ENCODE measurements around the gene CEP135. TPM values are rescaled to one million over a fixed set of nuclear protein-coding genes. Genes with fewer than 3 reads are reported as not detected.

The CEP135 gene
- polyA plus RNA-seq, 1 donor (not counting 4 experiments of a cell fraction or from before 2014, with no cell fraction given): 5.4 TPM

DNA sequence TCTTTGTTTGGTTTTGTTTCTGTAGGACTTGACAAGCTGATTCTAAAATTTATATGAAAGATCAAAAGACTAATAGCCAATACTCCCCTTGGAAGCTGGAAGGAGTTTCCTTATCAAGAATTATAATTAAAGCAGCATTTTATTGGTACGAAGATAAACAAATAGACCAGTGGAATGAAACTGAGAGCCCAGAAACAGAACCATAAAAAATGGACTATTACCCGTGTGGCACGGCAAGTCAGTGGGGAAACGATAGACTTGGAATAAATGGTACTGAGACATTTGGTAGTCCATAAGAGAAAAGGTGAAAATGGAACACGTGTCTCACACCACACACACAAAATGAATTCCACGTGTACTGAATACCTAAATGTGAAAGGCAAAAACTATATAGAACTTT, 42.4 kb upstream of the CEP135 start:
- peaks cover 16% of the 10 kb centered on the region for H3K4me1 ChIP-seq (ENCODE audit: control insufficient read depth, extremely low read depth, insufficient read depth, low read length)
- H3K79me2 ChIP-seq (ENCODE audit: control insufficient read depth, insufficient read depth, low read length): no peaks in the 10 kb centered on the region
- H2AFZ ChIP-seq (ENCODE audit: control insufficient read depth, low read length): no peak overlapping the region
- dilution Hi-C loops (cut with MboI; ENCODE audit: extremely low pct_ligation_motif_present, low sequenced_read_pairs): no loop called here
- no peak overlapping the region for H3K4me2 ChIP-seq (ENCODE audit: control insufficient read depth, extremely low read depth, insufficient read depth, low read depth, low read length)
- H3K9me3 ChIP-seq (ENCODE audit: control insufficient read depth, low read depth, low read length): no peaks in the 10 kb centered on the region
- no peaks in the 10 kb centered on the region for H3K27me3 ChIP-seq (ENCODE audit: control insufficient read depth, extremely low read depth, insufficient read depth, low read length)
- DNase-seq (ENCODE audit: low read depth, low spot score): no peak
- peaks cover 0 to 1% of the 10 kb centered on the region in 2 experiments for H3K36me3 ChIP-seq (ENCODE audit: control insufficient read depth in 2 of 2, extremely low read depth in 1 of 2, insufficient read depth in 2 of 2, low read length in 2 of 2)
- peaks cover 5% of the 10 kb centered on the region for H3K9me1 ChIP-seq (ENCODE audit: control insufficient read depth, extremely low read depth, insufficient read depth, low read length)
- H3K27ac ChIP-seq (ENCODE audit: control insufficient read depth, insufficient read depth, low read length): peak overlapping the region; percentile 3
- no peak for FAIRE-seq
- TF ChIP-seq EZH2 (IDR thresholded peaks at IDR 0.05; ENCODE audit: low read length): no peak
- TF ChIP-seq, protein P1, sequence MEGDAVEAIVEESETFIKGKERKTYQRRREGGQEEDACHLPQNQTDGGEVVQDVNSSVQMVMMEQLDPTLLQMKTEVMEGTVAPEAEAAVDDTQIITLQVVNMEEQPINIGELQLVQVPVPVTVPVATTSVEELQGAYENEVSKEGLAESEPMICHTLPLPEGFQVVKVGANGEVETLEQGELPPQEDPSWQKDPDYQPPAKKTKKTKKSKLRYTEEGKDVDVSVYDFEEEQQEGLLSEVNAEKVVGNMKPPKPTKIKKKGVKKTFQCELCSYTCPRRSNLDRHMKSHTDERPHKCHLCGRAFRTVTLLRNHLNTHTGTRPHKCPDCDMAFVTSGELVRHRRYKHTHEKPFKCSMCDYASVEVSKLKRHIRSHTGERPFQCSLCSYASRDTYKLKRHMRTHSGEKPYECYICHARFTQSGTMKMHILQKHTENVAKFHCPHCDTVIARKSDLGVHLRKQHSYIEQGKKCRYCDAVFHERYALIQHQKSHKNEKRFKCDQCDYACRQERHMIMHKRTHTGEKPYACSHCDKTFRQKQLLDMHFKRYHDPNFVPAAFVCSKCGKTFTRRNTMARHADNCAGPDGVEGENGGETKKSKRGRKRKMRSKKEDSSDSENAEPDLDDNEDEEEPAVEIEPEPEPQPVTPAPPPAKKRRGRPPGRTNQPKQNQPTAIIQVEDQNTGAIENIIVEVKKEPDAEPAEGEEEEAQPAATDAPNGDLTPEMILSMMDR (optimal IDR thresholded peaks at IDR 0.05 in 1 of 3, IDR thresholded peaks at IDR 0.05 in 1 of 3, conservative IDR thresholded peaks at IDR 0.05 in 1 of 3; ENCODE audit: extremely low read depth in 1 of 3, insufficient read depth in 2 of 3, low read length in 3 of 3): no peak
- H3K9ac ChIP-seq (ENCODE audit: control insufficient read depth, extremely low read depth, insufficient read depth, low read length): no peak overlapping the region
- no peak overlapping the region for H3K4me3 ChIP-seq (ENCODE audit: control insufficient read depth in 2 of 3, extremely low read depth in 1 of 3, insufficient read depth in 2 of 3, low read depth in 1 of 3, low read length in 3 of 3)
- H4K20me1 ChIP-seq (ENCODE audit: control insufficient read depth, extremely low read depth, insufficient read depth, low read length): no peaks in the 10 kb centered on the region

DNA sequence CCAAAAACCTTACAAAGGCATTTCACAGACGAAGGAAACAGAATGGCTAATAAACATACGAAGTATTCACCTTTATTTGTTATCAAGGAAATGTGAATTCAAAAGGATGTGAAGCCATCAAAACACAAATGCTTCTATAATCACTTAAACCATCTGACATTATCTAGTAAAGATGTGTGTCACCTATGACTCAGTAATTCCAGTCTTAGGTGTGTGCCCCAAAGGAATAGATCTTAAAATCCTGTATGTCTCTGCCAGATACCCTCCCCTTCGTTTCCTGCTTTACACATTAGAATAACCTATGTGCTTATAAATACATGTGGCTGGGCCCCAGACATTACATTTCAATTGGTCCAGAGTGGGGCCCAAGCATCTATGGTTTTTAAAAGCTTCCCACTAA, 41.8 kb upstream of the CEP135 start:
- no peak overlapping the region for H3K9ac ChIP-seq (ENCODE audit: control insufficient read depth, extremely low read depth, insufficient read depth, low read length)
- DNase-seq (ENCODE audit: low read depth, low spot score): peak; percentile 32
- H2AFZ ChIP-seq (ENCODE audit: control insufficient read depth, low read length): no peak overlapping the region
- no peaks in the 10 kb centered on the region for H3K27me3 ChIP-seq (ENCODE audit: control insufficient read depth, extremely low read depth, insufficient read depth, low read length)
- peak overlapping the region; percentile 38 for H3K27ac ChIP-seq (ENCODE audit: control insufficient read depth, insufficient read depth, low read length)
- peaks cover 5% of the 10 kb centered on the region for H3K9me1 ChIP-seq (ENCODE audit: control insufficient read depth, extremely low read depth, insufficient read depth, low read length)
- TF ChIP-seq, protein P1 (optimal IDR thresholded peaks at IDR 0.05 in 1 of 3, IDR thresholded peaks at IDR 0.05 in 1 of 3, conservative IDR thresholded peaks at IDR 0.05 in 1 of 3; ENCODE audit: extremely low read depth in 1 of 3, insufficient read depth in 2 of 3, low read length in 3 of 3): no peak
- no peak for TF ChIP-seq EZH2 (IDR thresholded peaks at IDR 0.05; ENCODE audit: low read length)
- H3K4me2 ChIP-seq (ENCODE audit: control insufficient read depth, extremely low read depth, insufficient read depth, low read depth, low read length): peak overlapping the region; percentile 35
- H4K20me1 ChIP-seq (ENCODE audit: control insufficient read depth, extremely low read depth, insufficient read depth, low read length): no peaks in the 10 kb centered on the region
- no peaks in the 10 kb centered on the region for H3K9me3 ChIP-seq (ENCODE audit: control insufficient read depth, low read depth, low read length)
- peak; percentile 71 for FAIRE-seq
- no peaks in the 10 kb centered on the region for H3K79me2 ChIP-seq (ENCODE audit: control insufficient read depth, insufficient read depth, low read length)
- peaks cover 19% of the 10 kb centered on the region for H3K4me1 ChIP-seq (ENCODE audit: control insufficient read depth, extremely low read depth, insufficient read depth, low read length)
- dilution Hi-C loops (cut with MboI; ENCODE audit: extremely low pct_ligation_motif_present, low sequenced_read_pairs): no loop called here
- H3K36me3 ChIP-seq (ENCODE audit: control insufficient read depth in 2 of 2, extremely low read depth in 1 of 2, insufficient read depth in 2 of 2, low read length in 2 of 2): peaks cover 0 to 1% of the 10 kb centered on the region in 2 experiments
- no peak overlapping the region for H3K4me3 ChIP-seq (ENCODE audit: control insufficient read depth in 2 of 3, extremely low read depth in 1 of 3, insufficient read depth in 2 of 3, low read depth in 1 of 3, low read length in 3 of 3)

Measured in keratinocyte (primary cell).